ENCODE data around the gene TRMT1L.
"Not testable (repeated sequence)": the region's sequence is repeated elsewhere in the genome, so short reads cannot be mapped to it uniquely, and the experiment has no call there.

TRMT1L gene, protein sequence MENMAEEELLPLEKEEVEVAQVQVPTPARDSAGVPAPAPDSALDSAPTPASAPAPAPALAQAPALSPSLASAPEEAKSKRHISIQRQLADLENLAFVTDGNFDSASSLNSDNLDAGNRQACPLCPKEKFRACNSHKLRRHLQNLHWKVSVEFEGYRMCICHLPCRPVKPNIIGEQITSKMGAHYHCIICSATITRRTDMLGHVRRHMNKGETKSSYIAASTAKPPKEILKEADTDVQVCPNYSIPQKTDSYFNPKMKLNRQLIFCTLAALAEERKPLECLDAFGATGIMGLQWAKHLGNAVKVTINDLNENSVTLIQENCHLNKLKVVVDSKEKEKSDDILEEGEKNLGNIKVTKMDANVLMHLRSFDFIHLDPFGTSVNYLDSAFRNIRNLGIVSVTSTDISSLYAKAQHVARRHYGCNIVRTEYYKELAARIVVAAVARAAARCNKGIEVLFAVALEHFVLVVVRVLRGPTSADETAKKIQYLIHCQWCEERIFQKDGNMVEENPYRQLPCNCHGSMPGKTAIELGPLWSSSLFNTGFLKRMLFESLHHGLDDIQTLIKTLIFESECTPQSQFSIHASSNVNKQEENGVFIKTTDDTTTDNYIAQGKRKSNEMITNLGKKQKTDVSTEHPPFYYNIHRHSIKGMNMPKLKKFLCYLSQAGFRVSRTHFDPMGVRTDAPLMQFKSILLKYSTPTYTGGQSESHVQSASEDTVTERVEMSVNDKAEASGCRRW

DNA sequence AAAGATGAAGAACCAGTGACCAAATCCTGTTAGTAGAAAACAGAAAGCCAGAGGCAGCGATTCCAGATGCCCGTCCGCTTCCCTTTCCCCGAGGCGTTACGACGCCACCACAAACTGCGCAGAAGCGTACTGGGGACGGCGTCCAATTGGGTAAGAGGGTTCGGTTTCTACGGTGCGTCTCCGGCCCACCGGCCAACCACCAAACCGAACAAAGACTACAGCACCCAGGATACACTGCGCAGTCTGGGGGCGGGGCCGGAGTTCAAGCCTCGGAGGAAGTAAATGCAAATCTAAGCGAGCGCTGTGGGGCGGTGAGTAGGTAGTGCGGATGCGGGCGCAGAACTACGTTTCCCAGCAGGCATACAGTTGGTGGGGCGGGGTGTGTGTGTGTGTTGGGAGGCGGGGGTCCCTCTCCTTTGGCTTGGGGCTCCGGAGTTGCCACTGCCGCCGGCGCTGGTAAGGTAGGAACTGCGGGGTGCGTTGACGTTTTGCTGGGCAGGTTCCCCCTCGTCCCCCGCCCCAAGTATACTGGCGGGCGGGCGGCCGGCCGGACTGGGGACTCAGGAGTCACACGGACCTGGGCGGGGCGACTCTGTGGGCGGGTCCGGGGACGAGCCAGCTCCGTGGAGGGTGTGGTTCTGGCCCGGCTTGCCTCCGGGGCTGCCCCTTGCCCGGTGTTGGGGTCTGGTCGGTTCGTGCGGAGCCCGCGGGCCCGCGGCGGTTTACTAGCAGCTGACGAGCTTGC, at the start of gene TRMT1L, which contains the start of gene SWT1:
Gene TRMT1L (minus strand): TSS at position 100 of the 745 bp plus-strand sequence. CDS start 241 bp downstream, outside the sequence.
Gene SWT1 (plus strand): TSS at position 314 of the 745 bp plus-strand sequence. CDS start 3,675 bp downstream, outside the sequence.
- peak; percentile 90 to 98 (median 93) for DNase-seq

DNA sequence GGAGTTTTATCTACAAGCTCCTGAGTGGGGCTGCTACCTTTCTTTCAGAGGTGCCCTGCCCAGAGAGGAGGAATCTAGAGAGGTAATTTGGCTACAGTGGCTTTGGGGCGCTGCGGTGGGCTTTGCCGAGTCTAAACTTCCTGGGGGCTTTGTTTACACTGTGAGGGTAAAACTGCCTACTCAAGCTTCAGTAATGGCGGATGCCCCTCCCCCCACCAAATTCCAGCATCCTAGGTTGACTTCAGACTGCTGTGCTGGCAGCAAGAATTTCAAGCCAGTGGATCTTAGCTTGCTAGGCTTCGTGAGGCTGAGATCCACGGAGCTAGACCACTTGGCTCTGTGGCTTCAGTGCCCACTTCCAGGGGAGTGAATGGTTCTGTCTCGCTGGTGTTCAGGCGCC, 44.1 kb upstream of the TRMT1L start:
- DNase-seq, result no peak

DNA sequence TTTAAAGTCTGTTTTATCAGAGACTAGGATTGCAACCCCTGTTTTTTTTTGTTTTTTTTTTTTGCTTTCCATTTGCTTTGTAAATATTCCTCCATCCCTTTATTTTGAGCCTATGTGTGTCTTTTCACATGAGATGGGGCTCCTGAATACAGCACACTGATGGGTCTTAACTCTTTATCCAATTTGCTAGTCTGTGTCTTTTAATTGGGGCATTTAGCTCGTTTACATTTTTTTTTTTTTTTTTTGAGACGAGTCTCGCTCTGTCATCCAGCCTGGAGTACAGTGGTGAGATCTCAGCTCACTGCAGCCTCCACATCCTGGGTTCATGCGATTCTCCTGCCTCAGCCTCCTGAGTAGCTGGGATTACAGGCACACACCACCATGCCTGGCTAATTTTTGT, 42.0 kb upstream of the TRMT1L start:
- not testable (repeated sequence) for DNase-seq

DNA sequence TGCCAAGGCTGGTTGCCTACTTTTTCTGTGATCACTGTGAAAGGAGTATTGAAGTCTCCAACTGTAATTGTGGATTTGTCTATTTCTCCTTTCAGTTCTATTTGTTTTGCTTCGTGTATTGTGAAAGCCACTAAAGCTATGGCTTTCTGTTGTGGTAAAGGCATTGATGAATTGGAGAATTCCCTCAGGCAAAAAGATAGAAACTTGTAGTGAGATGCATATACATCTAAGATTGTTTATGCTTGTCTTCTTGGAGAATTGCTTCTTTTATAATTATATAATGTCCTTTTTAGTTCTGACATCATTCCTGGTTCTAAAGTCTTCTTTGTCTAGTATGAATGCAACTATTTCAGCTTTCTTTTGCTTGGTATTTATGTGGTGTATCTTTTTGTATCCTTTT, 37.0 kb upstream of the TRMT1L start:
- no peak for DNase-seq

DNA sequence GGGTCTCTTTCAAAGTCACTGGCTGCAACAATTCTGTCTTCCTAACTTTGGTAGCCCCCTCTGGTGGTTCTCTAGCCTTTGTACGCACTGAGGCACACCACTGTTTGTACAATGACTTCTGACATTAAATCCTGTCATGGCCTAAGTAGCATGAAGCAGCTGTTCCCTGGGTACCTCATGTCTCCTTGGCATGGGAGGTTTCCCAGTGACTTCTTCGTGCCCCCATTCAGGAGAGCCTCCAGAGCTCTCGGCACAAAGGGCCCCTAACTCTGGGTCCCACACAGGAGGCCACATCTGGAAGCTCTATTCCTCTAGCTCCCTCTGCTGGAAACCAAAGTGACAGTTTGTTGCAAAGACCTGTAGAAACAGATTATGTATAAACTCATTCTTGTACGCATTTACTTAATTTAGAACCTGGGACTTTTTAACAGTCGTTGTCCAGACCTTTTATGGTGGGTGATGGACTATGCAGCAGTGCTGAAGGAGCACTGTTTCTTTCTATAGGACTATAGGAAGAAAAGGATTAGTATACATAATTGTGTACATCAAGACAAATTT, 13.6 kb upstream of the TRMT1L start:
- peak in 2 of 4 experiments; percentile 5 to 9 for DNase-seq

DNA sequence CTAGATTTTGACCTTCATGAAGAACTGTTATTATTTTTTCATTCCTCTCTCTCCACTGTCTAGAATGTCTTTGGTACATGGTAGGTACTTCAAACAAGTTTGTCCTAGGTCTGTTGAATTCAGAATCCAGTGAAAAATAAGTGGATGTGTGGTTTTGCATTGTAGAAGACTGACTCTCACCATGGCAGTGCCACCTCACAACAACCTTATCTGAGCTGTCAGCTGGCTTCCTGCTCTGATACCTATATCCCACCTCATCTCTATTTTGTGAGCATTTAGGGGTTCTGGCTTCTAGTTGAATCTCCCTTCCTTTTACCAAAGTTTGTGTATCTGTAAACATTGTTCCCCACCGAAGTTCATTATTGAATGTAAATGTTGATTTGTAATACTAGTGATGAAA, 9.4 kb upstream of the TRMT1L start:
- no peak for DNase-seq

DNA sequence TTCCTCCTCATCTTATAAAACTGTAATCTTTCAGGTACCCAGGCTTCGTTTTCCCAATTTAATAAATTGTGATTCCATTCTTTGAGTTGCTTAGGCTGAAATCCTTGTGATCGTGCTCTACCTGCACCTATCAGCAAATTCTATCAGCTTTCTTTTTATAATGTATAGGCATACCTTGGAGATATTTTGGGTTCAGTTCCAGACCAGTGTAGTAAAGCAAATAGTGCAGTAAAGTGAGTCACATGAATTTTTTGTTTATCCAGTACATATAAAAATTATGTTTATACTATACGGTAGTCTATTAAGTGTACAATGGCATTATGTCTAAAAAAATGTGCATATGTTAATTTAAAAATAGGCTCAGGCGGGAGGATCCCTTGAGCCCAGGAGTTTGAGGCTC, 5.7 kb upstream of the TRMT1L start:
- no peak for DNase-seq

DNA sequence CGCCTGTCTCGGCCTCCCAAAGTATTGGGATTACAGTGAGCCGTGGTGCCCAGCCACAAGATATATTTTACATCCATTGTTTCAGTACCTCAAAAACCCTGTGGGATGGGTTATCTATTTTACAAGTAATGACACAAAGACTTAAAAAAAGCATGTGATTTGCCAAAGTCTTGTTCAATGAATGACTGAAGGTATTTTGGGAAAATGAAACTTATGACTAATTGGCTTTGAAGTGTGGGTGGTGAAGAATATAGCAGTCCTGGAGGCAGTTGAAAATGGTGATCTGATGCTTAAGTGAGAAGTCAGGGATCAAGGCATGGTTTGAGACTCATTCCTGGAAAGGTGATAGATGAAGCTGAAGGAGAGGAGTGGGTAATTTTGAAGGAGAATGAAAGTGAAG, 3.2 kb upstream of the TRMT1L start:
- no peak for DNase-seq

DNA sequence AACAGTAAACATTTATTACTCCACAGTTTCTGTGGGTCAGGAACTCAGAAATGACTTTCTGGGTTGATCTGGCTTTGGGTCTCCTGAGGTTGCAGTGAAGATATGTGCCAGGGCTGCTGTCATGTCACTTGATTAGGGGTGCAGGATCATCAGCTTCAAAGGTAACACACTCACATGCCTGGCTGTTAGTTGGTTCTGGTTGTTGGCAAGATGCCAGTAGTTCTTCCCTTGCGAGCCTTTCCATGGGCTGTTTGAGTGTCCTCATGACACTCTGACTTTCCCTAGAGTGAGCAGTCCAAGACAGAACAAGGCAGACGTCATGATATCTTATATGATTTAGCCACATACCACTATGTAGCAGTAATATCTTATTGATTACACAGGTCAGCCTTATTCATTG, 2.0 kb upstream of the TRMT1L start:
- no peak for DNase-seq

DNA sequence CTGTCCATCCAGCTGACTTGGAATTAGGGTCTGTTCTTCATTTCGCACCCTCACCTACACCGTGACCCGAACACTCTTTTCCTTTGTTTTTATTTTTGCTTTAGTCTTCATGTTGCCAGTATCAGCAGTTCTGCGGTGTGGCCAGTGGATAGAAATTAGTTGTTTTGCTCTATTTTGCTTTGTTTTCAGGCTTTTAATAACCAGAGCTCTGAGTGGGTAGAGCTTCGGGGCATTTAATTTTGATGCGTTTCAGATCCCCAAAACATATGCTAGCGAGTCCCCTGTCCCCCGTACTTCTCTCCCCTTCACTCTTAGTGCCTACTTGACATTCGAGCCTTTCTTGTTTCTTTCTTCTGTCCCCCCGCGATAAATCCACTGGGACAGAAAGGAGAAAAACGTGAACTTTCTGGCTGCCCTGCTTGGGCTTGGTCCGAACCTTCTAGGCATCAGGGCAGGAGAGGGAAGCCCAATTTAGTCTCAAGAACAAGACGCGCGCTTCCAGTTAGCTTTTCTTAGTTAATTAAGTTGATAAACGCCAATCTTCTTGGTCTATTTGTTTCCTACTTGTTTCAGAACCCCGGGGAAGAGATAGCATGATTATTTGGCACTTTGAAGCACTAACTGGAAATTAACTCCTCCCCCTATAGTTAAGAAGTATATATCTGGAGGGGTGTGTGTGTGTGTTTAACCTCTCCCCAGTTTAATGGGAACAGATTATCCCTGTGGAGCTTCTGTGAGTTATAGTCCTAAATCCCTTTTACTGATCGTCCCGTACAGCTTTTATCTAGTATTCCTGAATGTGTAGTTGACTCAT, 1.1 kb upstream of the TRMT1L start:
- DNase-seq, result no peak

DNA sequence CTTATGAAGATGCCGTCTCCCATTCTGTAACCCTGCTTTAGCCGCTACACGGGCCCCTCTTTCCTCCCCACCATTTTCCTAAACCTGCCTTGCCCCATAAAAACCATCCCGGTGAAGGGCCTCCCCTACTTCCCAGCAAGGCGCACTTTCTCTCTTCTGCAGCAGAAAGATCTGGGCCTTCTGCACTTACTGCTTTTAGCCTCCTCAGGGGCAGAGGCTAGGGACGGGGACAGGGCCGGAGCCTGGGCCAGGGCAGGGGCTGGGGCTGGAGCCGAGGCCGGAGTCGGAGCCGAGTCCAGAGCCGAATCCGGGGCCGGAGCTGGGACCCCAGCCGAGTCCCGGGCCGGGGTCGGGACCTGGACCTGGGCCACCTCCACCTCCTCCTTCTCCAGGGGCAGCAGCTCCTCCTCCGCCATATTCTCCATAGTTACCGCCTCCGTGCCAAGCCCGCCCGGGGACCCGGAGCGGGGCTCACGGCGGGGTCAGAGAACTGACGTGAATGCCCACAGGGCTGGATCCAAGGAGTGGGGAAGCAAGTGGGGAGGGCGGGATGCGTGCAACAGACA, 382 bp downstream of the TRMT1L start:
- peak in 2 of 4 experiments; percentile 56 for DNase-seq

DNA sequence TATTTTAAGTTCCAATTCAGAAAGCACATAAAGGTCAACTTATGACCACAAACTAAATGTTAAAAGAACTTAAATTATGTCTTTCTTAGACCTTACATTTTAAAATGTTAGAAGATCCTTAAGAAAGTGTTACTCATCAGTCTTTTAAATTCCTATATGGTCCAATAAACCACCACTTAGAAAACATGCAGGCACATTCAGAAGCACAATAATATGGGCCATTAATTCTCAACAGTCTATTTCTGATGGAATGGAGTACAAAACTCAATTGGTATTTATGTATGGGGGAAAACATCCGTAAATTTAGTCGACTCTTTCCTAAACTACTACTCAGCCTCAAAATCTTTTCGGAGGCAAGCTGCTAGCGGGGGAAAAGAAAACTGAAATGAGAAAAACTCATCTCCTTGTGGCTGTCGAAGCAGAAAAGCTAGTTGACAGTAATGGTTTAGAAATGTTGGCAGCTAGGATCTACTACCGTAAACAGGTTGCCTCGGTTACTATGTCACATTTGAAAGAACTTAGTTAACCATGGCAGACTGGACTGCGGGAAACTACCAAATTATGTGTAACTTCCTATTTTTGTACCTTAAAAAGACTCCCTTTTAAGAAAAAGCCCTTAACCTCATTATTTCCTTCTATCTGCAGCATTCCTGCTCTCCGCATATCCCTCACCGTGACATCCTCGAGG, 1.0 kb downstream of the TRMT1L start:
- DNase-seq, result no peak

DNA sequence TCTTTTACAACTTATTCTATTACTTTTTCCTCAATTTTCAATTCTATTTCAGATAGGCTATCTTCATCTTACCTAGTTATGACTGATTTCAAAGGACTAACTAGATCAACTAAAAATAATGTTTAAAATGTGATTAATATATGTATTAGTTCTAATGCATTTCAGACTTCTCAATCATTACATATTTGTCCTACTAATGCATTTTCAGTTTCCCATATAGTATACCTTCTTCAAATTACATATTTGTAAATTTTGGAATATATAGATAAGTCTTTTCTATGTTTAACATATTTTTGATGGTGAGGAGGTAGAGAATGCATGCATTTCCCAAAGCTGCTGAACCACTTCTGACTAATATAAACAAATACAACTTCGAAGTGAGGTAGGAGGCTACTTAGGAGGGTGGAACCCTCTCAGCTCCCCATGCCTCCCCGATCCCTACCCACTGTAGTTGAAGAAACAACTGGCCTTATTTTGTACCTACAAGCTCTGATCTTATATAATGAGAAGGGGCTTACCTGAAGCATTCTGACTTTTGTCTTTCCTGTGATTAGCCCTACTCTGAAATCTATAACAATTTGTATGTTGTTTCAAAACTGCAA, 1.7 kb downstream of the TRMT1L start:
- DNase-seq, result no peak

DNA sequence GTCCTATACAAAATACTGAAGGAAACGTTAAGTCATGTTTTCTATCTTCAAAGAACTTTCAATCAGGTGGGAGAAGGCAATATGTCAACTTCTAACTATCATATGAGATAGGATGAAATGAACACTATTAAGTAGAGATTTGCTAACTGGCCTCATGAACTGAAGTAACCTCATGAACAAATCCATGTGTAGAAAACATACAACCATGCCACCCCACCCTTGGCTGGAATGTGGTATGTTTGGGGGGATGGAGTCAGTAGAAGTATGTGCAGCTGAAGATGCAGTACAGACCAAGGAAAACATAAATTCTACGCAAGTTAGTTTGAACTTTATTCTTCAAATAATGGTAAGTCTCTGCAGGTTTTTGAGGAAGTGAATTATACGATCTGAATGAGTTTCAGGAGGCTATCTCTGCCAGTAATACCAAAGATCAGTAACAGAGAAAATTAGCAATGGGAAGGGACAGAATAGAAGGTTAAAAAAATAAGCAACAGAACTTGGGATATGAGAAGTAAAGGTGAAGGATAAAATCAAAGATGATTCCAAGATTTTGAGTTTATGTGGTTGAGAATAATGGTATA, 4.5 kb downstream of the TRMT1L start:
- DNase-seq, result no peak

DNA sequence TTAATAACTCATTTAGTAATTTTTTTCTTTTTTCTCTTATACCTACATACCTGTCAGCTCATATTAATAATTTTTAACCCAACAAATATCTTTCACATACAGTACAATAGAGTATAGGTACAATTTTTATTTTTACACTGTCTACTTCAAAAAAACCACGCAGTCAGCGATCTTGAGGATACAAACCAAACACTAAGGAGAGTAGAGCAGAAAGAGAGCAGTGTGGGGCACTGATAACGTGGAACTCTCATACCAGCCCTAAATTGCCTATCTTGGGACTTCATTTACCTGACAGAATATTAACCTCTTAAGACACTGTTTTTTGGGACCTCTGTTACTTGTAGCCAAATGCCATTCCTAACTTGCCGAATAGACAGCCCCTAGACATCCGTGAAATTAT, 5.5 kb downstream of the TRMT1L start:
- no peak for DNase-seq

DNA sequence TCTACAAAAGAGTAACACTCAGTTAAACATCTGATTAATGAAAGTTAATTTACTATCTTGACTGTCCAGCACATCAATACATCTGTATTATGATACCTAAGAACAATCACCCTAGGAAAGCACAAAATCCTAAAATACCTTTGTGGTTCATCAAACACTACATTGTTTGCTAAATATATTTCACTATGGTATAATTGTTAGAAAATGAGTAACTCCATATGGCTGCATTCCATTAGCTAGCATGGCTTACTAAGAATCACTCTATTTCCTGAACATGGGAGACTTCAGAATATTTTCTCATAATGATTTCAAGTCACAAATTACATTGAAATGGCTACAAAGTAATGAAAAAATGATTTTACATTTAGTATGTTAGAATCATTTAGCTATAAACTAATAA, 12.5 kb downstream of the TRMT1L start:
- no peak for DNase-seq

DNA sequence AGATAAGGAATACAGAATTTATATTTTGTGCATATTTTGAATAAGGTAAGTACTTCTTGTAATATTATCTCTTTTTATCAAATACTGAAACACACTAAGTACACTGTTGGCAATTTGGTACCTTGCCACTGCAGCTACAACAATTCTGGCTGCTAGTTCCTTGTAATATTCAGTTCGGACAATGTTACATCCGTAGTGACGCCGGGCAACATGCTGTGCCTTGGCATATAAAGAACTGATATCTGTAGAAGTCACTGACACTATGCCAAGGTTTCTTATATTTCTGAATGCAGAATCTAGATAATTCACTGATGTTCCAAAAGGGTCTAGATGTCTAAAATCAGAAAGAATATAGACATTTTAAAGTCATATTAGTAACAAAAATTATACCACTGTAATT, 17.5 kb downstream of the TRMT1L start:
- no peak for DNase-seq

DNA sequence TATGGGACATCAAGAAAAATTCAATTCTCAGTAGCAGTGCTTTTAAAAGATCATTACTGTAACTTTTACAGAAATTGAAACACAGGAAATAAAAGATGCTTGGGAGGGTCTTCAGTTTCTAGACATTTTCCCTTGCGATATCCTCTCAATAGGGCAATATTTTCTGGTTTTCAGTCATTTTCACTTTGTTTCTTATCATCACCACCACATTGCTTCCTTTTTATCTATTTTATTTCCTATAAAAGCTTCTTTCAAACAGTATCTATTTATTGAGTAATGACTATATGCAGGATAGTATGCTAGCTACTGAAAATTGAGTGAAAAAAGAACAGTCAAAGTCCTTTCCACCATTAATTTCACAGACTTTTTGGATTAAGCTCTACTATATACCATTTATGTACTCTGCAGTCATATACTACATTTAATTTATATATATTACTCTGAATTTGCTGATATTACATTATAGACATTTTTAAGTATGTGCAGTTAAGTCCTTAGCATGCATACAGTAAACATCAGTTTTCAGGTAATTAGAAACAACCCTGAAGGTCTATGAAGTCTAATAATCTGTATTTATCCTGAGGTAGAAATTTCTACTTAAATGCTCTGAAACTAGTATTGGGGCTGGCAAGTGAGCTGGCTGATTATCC, 18.7 kb downstream of the TRMT1L start:
- DNase-seq, result no peak

DNA sequence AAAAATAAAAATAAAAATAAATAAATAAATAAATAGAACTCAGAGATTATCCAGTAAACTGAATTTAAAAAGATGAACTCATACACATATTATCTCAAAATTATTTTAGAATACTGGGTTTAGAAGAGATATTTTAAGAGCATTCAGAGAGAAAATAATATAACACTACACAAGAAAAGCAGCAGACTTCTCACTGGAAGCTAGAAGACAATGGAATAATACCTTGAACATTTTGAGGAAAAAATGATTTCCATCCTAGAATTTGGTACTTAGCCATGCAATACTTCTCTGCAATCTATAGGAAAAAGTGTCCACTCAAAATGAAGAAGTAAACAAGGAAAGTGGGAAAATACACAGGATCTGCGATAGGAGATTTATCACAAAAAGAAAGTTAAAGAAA, 24.2 kb downstream of the TRMT1L start:
- no peak for DNase-seq

DNA sequence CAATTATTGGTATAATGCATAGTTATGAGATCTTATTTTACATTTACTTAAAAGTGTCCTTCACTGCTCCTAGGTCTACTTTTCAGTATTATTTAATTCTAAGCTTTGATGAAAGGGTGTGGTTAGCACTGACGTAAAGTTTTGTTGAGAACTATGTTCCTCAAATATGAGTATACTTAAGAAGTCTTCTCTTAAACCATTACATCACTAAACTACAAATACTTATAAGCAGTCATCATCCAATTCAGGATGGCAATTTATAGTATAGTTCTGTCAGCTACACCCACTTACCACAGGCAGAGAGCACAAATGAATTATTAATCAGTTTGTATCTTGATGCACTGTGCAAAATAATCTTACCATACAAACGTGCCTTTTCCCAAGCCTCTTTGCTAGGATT, 27.0 kb downstream of the TRMT1L start:
- DNase-seq, result no peak
